Heart right ventricle (tissue), 16 donors: Measurements from ENCODE around the gene CTDP1. TPM values are rescaled to one million over a fixed set of nuclear protein-coding genes. Genes with fewer than 3 reads are reported as not detected.

Experiments
- ATAC-seq, 8 donors: fragments of 200-7000 bp; cut with Tn5 transposase; one replicate each; pipeline ENCODE4 v1.9.1; 2020; ENCODE audit warnings: mild to moderate bottlenecking in 8 of 8, moderate library complexity in 8 of 8, moderate number of reproducible peaks in 1 of 8
- DNase-seq, 2 donors: peaks; one replicate each; pipeline ENCODE4 v3.0.0-alpha.2; 2020
- H3K27ac ChIP-seq, 10 donors: fragments of 200-600 bp; sonication (generic) in 2 of 10; one replicate each; pipeline versions ENCODE4 v1.5.0 to v1.8.0; 2020 to 2022; ENCODE audit warnings: mild to moderate bottlenecking in 3 of 10
- H3K27me3 ChIP-seq, 7 donors: fragments of 200-600 bp; one replicate each; pipeline ENCODE4 v1.8.0; 2021 to 2022; ENCODE audit warnings: mild to moderate bottlenecking in 2 of 7
- H3K36me3 ChIP-seq, 9 donors: fragments of 200-600 bp; sonication (generic) in 1 of 9; one replicate each; pipeline versions ENCODE4 v1.5.0 to v1.8.0; 2020 to 2022; ENCODE audit warnings: mild to moderate bottlenecking in 2 of 9
- H3K4me1 ChIP-seq, 9 donors: fragments of 200-600 bp; sonication (generic) in 1 of 9; one replicate each; pipeline versions ENCODE4 v1.5.0 to v1.8.0; 2020 to 2022; ENCODE audit warnings: mild to moderate bottlenecking in 4 of 9
- H3K4me3 ChIP-seq, 10 donors: fragments of 200-600 bp; sonication (generic) in 2 of 10; one replicate each; pipeline versions ENCODE4 v1.5.0 to v1.8.0; 2020 to 2022; ENCODE audit warnings: mild to moderate bottlenecking in 7 of 10, moderate library complexity in 2 of 10
- H3K9me3 ChIP-seq, 11 donors: fragments of 200-600 bp in 10 of 11; sonication (generic) in 2 of 11; one replicate each; pipeline versions ENCODE4 v1.5.0 to v1.8.0; 2013 to 2022; ENCODE audit warnings: mild to moderate bottlenecking in 2 of 11, control low read depth in 1 of 11, moderate library complexity in 1 of 11
- WGBS, 2 donors: extraction: QIAGEN DNeasy Blood & Tissue Kit; methylation state at CpG; one replicate each; pipeline ENCODE4 v1.1.7; 2013; ENCODE audit warnings: inconsistent platforms in 1 of 2; 5-methylcytosine and 5-hydroxymethylcytosine counted together
- intact Hi-C, 10 donors: fragments of 100-400 bp; cut with DNase I; formaldehyde crosslinking; loops; one replicate each; pipeline versions ENCODE4 v1.11.1 to v1.14.2; 2022
- polyA plus RNA-seq, 2 donors: library from polyadenylated mRNA; stranded (reverse); fragments of 200-250 nt; gene quantifications; one replicate each; pipeline ENCODE4 v1.2.3, GENCODE V29; 2013
- total RNA-seq, 10 donors: library from RNA; stranded (reverse); fragmentation: NEBNext Ultra II Directional in 3 of 10; extraction: Animal tissue kit (Norgen Biotek cat#: 25700) in 3 of 10; gene quantifications; one replicate each; pipeline versions ENCODE4 v1.2.1 to v1.2.4, GENCODE V29; 2021 to 2023
- TF ChIP-seq, protein P1 (sequence below), 9 donors: fragments of 200-600 bp; sonication (generic) in 2 of 9; IDR thresholded peaks; one replicate each; pipeline versions ENCODE4 v1.5.0 to v1.8.0; 2021 to 2022; ENCODE audit warnings: antibody characterized with exemption in 9 of 9, mild to moderate bottlenecking in 5 of 9, moderate library complexity in 1 of 9
- donor health status: Arrhythmogenic right ventricular cardiomyopathy.
- donor health status: ischemic (EF 13 %, LVEDD 7.1; RV severe dilation, severe dysfunction).
- donor health status: healthy with polysubstance abuse.
- donor health status: DM: no; HTN: yes; CAD: no.
- donor health status: DM: no; HTN: no; CAD: no.
- donor health status: ischemic (EF 25% LVEDD 6.9; RV normal size, moderate dysfunction).
- donor health status: ischemic (EF 25% LVEDD 5.7; RV mildly dilated, moderate dysfunction).
- donor health status: healthy.
- donor health status: DM: yes; HTN: yes; CAD: no.
- donor health status: Ischemic cardiomyopathy.
- donor health status: ischemic (EF 35%, LVEDD 5.7; RV mildly dilated, moderate dysfunction).
- donor health status: nonischemic (EF 11% LVEDD 7.7; RV severe dilation, severe dysfunction).
- donor health status: DM: yes; HTN: yes; CAD: no.
- donor health status: PGD.
- donor health status: ischemic (EF 29% LVEDD 5.4; RV normal size, mild dysfunction).
- donor health status: nonischemic (EF 23%, LVEDD 6.1; RV moderate dilation, normal function).

Gene CTDP1
- total and polyA plus RNA-seq, 12 donors = 6.8 to 12.5 (median 9.3) TPM

DNA sequence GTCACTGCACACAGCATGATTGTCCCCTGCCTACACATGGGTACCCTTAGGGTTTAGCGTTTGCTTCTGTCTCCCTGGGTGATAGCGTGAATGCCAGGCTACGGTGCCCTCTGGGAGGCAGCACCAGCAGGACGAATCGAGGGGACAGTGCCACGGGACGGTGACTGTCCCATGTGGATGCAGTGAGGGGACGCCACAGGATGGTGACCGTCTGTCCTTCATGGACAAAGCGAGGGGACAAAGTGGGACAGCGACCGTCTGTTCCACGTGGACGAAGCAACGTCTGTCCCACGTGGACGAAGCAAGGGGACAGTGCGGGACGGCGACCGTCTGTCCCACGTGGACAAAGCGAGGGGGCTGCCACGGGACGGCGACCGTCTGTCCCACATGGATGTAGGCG is 25.7 kb downstream of the CTDP1 start:
- ATAC-seq (no peak), DNase-seq (no peak)
- no peaks in the 10 kb centered on the region for H3K4me1 ChIP-seq
- H3K27ac ChIP-seq = no peak overlapping the region
- WGBS, 2 donors = 97 to 98% methylated on average over 28 of the region's 28 CpGs
- TF ChIP-seq, protein P1, sequence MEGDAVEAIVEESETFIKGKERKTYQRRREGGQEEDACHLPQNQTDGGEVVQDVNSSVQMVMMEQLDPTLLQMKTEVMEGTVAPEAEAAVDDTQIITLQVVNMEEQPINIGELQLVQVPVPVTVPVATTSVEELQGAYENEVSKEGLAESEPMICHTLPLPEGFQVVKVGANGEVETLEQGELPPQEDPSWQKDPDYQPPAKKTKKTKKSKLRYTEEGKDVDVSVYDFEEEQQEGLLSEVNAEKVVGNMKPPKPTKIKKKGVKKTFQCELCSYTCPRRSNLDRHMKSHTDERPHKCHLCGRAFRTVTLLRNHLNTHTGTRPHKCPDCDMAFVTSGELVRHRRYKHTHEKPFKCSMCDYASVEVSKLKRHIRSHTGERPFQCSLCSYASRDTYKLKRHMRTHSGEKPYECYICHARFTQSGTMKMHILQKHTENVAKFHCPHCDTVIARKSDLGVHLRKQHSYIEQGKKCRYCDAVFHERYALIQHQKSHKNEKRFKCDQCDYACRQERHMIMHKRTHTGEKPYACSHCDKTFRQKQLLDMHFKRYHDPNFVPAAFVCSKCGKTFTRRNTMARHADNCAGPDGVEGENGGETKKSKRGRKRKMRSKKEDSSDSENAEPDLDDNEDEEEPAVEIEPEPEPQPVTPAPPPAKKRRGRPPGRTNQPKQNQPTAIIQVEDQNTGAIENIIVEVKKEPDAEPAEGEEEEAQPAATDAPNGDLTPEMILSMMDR (IDR thresholded peaks at IDR 0.05) = no peak
- H3K36me3 ChIP-seq = peaks cover 0 to 99% (median 28%) of the 10 kb centered on the region in 9 donors
- intact Hi-C loops = no loop called here
- H3K27me3 ChIP-seq = no peaks in the 10 kb centered on the region
- H3K9me3 ChIP-seq = peaks cover 0 to 5% (median 0%) of the 10 kb centered on the region in 11 donors
- no peak overlapping the region for H3K4me3 ChIP-seq

DNA sequence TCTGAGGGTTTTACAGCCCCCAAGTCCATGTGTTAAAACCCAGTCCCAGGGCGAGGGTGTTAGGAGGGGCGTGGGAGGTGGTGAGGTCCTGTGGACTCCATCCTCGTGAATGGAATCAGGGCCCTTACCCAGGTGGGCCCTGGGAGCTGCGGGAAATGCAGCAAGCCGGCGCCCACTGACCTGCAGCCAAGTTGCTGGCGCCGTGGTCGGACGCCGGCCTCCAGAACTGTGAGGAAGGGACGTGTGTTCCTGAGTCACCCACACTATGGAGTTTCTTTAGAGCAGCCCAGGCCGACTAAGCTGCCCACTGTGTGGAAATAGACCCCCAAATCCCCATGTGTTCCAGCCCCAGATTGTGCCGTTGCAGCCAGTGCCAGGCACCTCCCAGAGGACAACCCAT is 26.4 kb downstream of the CTDP1 start:
- no peaks in the 10 kb centered on the region for H3K9me3 ChIP-seq
- WGBS, 2 donors = 94 to 95% methylated on average over 14 of the region's 14 CpGs
- H3K27ac ChIP-seq = no peak overlapping the region
- DNase-seq = no peak
- intact Hi-C loops = no loop called here
- H3K4me1 ChIP-seq = no peaks in the 10 kb centered on the region
- no peak overlapping the region for H3K4me3 ChIP-seq
- ATAC-seq = peak in 1 of 8 donors; percentile 17
- TF ChIP-seq, protein P1 (IDR thresholded peaks at IDR 0.05) = no peak
- no peaks in the 10 kb centered on the region for H3K27me3 ChIP-seq
- H3K36me3 ChIP-seq = peaks cover 0 to 99% (median 21%) of the 10 kb centered on the region in 9 donors

DNA sequence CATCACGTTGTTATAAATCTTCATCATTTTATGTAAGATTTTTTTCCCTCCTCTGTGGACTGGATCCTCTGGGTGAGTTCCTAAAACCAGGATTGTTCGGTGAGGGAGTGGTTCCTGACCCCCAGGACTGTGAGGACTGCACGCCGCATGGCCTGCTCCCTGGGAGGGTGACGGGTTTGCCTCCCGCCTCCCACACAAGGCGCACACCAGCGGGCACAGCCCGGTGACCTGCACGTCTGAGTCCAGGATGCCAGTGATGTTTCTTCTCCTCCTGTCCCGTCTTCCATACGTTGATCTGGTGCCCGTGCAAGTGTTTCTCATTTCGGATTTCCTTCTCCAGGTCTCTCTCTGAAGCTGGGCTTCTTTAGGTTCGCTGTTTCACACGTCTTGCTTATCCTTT is 27.1 kb downstream of the CTDP1 start:
- WGBS, 2 donors = 94 to 97% methylated on average over 16 of the region's 16 CpGs
- intact Hi-C loops = no loop called here
- DNase-seq = no peak
- Histone ChIP-seq H3K9me3 (no peaks in the 10 kb centered on the region), H3K4me3 (no peak overlapping the region), H3K36me3 (peaks cover 0 to 99% (median 21%) of the 10 kb centered on the region in 9 donors), H3K27me3 (no peaks in the 10 kb centered on the region), H3K4me1 (no peaks in the 10 kb centered on the region), H3K27ac (no peak overlapping the region)
- ATAC-seq = no peak
- TF ChIP-seq, protein P1 (IDR thresholded peaks at IDR 0.05) = no peak

DNA sequence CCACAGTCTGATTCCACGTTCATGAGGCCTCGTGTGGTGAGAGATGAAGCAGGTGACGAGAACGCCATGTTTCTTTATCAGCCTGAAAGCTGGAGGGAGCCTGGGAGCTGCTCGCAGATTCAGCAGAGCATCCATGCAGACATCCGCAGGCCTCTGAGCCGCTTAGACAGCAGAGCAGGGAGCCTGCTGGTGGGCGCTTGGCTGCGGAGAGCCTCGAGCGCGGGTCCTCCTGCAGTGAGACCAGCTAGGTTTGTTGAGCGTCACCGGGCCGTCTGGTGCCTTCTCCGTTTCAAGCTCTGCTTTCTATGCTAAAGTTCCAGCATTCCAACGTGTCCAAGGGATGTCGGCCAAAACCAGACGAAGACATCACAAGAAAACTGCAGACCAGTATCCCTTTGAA is 27.6 kb downstream of the CTDP1 start:
- 89 to 94% methylated on average over 19 of the region's 19 CpGs for WGBS, 2 donors
- peaks cover 0 to 99% (median 21%) of the 10 kb centered on the region in 9 donors for H3K36me3 ChIP-seq
- TF ChIP-seq, protein P1 (IDR thresholded peaks at IDR 0.05) = no peak
- no peaks in the 10 kb centered on the region for H3K4me1 ChIP-seq
- H3K27ac ChIP-seq = no peak overlapping the region
- DNase-seq (no peak), ATAC-seq (no peak)
- intact Hi-C loops = no loop called here
- H3K4me3 ChIP-seq = no peak overlapping the region
- no peaks in the 10 kb centered on the region for H3K27me3 ChIP-seq
- H3K9me3 ChIP-seq = no peaks in the 10 kb centered on the region
